Measurements from ENCODE around the gene SIX2. TPM values are rescaled to one million over a fixed set of nuclear protein-coding genes. Genes with fewer than 3 reads are reported as not detected.

SIX2 gene
- total and polyA plus RNA-seq, 4 donors, result not detected

- DNase-seq (ENCODE audit: low spot score), result no peak
- 46% methylated on average over 6 of the region's 6 CpGs for WGBS
- Histone ChIP-seq H3K36me3 (ENCODE audit: control insufficient read depth in 4 of 4, insufficient read depth in 3 of 4, low read depth in 1 of 4, low read length in 3 of 4) (no peaks in the 10 kb centered on the region), H3K27ac (ENCODE audit: low read depth in 1 of 2, low read length in 2 of 2) (no peak overlapping the region), H3K4me3 (ENCODE audit: low read depth in 1 of 3, low read length in 3 of 3) (no peak overlapping the region), H3K9ac (ENCODE audit: low read depth in 1 of 2, low read length in 2 of 2) (no peak overlapping the region), H3K4me1 (ENCODE audit: control insufficient read depth in 4 of 4, insufficient read depth in 4 of 4, low read length in 3 of 4) (peaks cover 30 to 50% (median 36%) of the 10 kb centered on the region in 4 donors), H3K9me3 (ENCODE audit: control insufficient read depth in 4 of 4, low read length in 3 of 4) (no peaks in the 10 kb centered on the region), H3K27me3 (ENCODE audit: control insufficient read depth in 4 of 4, insufficient read depth in 4 of 4, low read length in 3 of 4) (peaks cover 2 to 47% (median 25%) of the 10 kb centered on the region in 4 donors)
- no peak for TF ChIP-seq HNF4A (conservative IDR thresholded peaks at IDR 0.05)
- TF ChIP-seq SP1 (IDR thresholded peaks at IDR 0.05), result no peak
- TF ChIP-seq FOXA2 (IDR thresholded peaks at IDR 0.05), result no peak
- no peak for TF ChIP-seq NR2F2 (IDR thresholded peaks at IDR 0.05)
- TF ChIP-seq TAF1 (conservative IDR thresholded peaks at IDR 0.05), result no peak
- TF ChIP-seq ZBTB33 (IDR thresholded peaks at IDR 0.05), result no peak
- TF ChIP-seq EGR1 (IDR thresholded peaks at IDR 0.05; ENCODE audit: low read depth in 2 of 2), result no peak
- TF ChIP-seq RXRA (IDR thresholded peaks at IDR 0.05), result no peak
- TF ChIP-seq FOXA1 (IDR thresholded peaks at IDR 0.05), result no peak
- TF ChIP-seq MAX (IDR thresholded peaks at IDR 0.05), result no peak
- TF ChIP-seq CTCF (IDR thresholded peaks at IDR 0.05; ENCODE audit: low read depth, low read length, missing input control), result no peak
- TF ChIP-seq HNF4G (IDR thresholded peaks at IDR 0.05), result no peak
Observed at GRCh38 chr2:45007961-45008295, 1.3 kb downstream of the SIX2 start.

- Histone ChIP-seq H3K4me1 (ENCODE audit: control insufficient read depth in 4 of 4, insufficient read depth in 4 of 4, low read length in 3 of 4) (peaks cover 30 to 50% (median 36%) of the 10 kb centered on the region in 4 donors), H3K27ac (ENCODE audit: low read depth in 1 of 2, low read length in 2 of 2) (no peak overlapping the region), H3K36me3 (ENCODE audit: control insufficient read depth in 4 of 4, insufficient read depth in 3 of 4, low read depth in 1 of 4, low read length in 3 of 4) (no peaks in the 10 kb centered on the region), H3K27me3 (ENCODE audit: control insufficient read depth in 4 of 4, insufficient read depth in 4 of 4, low read length in 3 of 4) (peaks cover 2 to 41% (median 23%) of the 10 kb centered on the region in 4 donors), H3K4me3 (ENCODE audit: low read depth in 1 of 3, low read length in 3 of 3) (no peak overlapping the region), H3K9me3 (ENCODE audit: control insufficient read depth in 4 of 4, low read length in 3 of 4) (no peaks in the 10 kb centered on the region), H3K9ac (ENCODE audit: low read depth in 1 of 2, low read length in 2 of 2) (no peak overlapping the region)
- no peak for DNase-seq (ENCODE audit: low spot score)
- TF ChIP-seq FOXA2 (IDR thresholded peaks at IDR 0.05), result no peak
- 76% methylated on average over 7 of the region's 7 CpGs for WGBS
Observed at GRCh38 chr2:45006942-45007287, 2.3 kb downstream of the SIX2 start.

- Histone ChIP-seq H3K27ac (ENCODE audit: low read depth in 1 of 2, low read length in 2 of 2) (no peak overlapping the region), H3K4me3 (ENCODE audit: low read depth in 1 of 3, low read length in 3 of 3) (no peak overlapping the region), H3K9ac (ENCODE audit: low read depth in 1 of 2, low read length in 2 of 2) (no peak overlapping the region), H3K27me3 (ENCODE audit: control insufficient read depth in 4 of 4, insufficient read depth in 4 of 4, low read length in 3 of 4) (peaks cover 2 to 41% (median 25%) of the 10 kb centered on the region in 4 donors), H3K9me3 (ENCODE audit: control insufficient read depth in 4 of 4, low read length in 3 of 4) (no peaks in the 10 kb centered on the region), H3K4me1 (ENCODE audit: control insufficient read depth in 4 of 4, insufficient read depth in 4 of 4, low read length in 3 of 4) (peaks cover 30 to 54% (median 39%) of the 10 kb centered on the region in 4 donors), H3K36me3 (ENCODE audit: control insufficient read depth in 4 of 4, insufficient read depth in 3 of 4, low read depth in 1 of 4, low read length in 3 of 4) (no peaks in the 10 kb centered on the region)
- WGBS, result 23% methylated on average over 37 of the region's 37 CpGs
- TF ChIP-seq REST (IDR thresholded peaks at IDR 0.05), result no peak
- no peak for TF ChIP-seq RAD21 (IDR thresholded peaks at IDR 0.05)
- no peak for TF ChIP-seq HNF4A (conservative IDR thresholded peaks at IDR 0.05)
- TF ChIP-seq SP1 (IDR thresholded peaks at IDR 0.05), result no peak
- no peak for TF ChIP-seq CTCF (IDR thresholded peaks at IDR 0.05; ENCODE audit: low read depth, low read length, missing input control)
- no peak for TF ChIP-seq EGR1 (IDR thresholded peaks at IDR 0.05; ENCODE audit: low read depth in 2 of 2)
- no peak for TF ChIP-seq RXRA (IDR thresholded peaks at IDR 0.05)
- no peak for DNase-seq (ENCODE audit: low spot score)
Observed at GRCh38 chr2:45006041-45006941, 3.0 kb downstream of the SIX2 start.
